Measurements from ENCODE around the gene CDC37L1. TPM values are rescaled to one million over a fixed set of nuclear protein-coding genes. Genes with fewer than 3 reads are reported as not detected.

CDC37L1 gene
- total RNA-seq, 6 experiments from 2014 or later: 20.9 to 42.4 (median 30.8) TPM

- H3K36me3 ChIP-seq: no peaks in the 10 kb centered on the region
- intact Hi-C loops (cut with DNase I): loop anchor here in 1 of 2 donors (5.0 kb wide), 1 partner anchor 237 kb away; no protein-coding TSS in a partner anchor
- ATAC-seq (no peak), DNase-seq (no peak)
- no peak for TF ChIP-seq POLR2A (IDR thresholded peaks at IDR 0.05)
- no peak for TF ChIP-seq CTCF (IDR thresholded peaks at IDR 0.05)
- H3K4me3 ChIP-seq: no peak overlapping the region
- 63% methylated on average over 5 of the region's 5 CpGs for WGBS (ENCODE audit: insufficient coverage, low coverage, low lambda C conversion rate, missing lambda C conversion rate)
- no peaks in the 10 kb centered on the region for H3K9me3 ChIP-seq
- no peaks in the 10 kb centered on the region for H3K4me1 ChIP-seq
- H3K27ac ChIP-seq: no peak overlapping the region
- H3K27me3 ChIP-seq: no peaks in the 10 kb centered on the region
These were observed 75.7 kb downstream of the CDC37L1 start for GRCh38 chr9:4755026-4755609.

GRCh38 chr9:4756420-4756819, 77.1 kb downstream of the CDC37L1 start:
- Histone ChIP-seq H3K36me3 (no peaks in the 10 kb centered on the region), H3K27ac (no peak overlapping the region), H3K4me1 (no peaks in the 10 kb centered on the region), H3K27me3 (no peaks in the 10 kb centered on the region), H3K9me3 (no peaks in the 10 kb centered on the region), H3K4me3 (no peak overlapping the region)
- TF ChIP-seq CTCF (IDR thresholded peaks at IDR 0.05) (no peak), POLR2A (IDR thresholded peaks at IDR 0.05) (no peak)
- 61% methylated on average over 4 of the region's 4 CpGs for WGBS (ENCODE audit: insufficient coverage, low coverage, low lambda C conversion rate, missing lambda C conversion rate)
- intact Hi-C loops (cut with DNase I): loop anchor here in 1 of 2 donors (5.0 kb wide), 1 partner anchor 236 kb away; no protein-coding TSS in a partner anchor
- DNase-seq (no peak), ATAC-seq (no peak)

Other genes starting within 250 kb of the CDC37L1 start
- 10 to 100 TPM; 22.0 to 82.7 (median 38.7) TPM for gene SLC1A1, start 189.1 kb upstream of the CDC37L1 start, total RNA-seq
- 10 to 100 TPM in 2 of 6 experiments, 1 to 10 TPM in 4; 7.8 to 12.4 (median 9.3) TPM for gene PLPP6, start 17.3 kb upstream of the CDC37L1 start, total RNA-seq
- gene SPATA6L, start 13.1 kb upstream of the CDC37L1 start, total RNA-seq: 10 to 100 TPM in 1 of 6 experiments, 1 to 10 TPM in 5; 3.7 to 18.8 (median 5.0) TPM
- 100 to 1,000 TPM in 3 of 6 experiments, 10 to 100 TPM in 3; 72.4 to 131 (median 99.5) TPM for gene AK3, start 61.6 kb downstream of the CDC37L1 start, total RNA-seq
- 100 to 1,000 TPM in 1 of 6 experiments, 10 to 100 TPM in 5; 20.2 to 108 (median 63.4) TPM for gene RCL1, start 113.4 kb downstream of the CDC37L1 start, total RNA-seq